DOHH2 (cell line): ENCODE data around the gene PPP1CC.

ENCODE experiments used
- EZH2phosphoT487 ChIP-seq: fragments of 200-600 bp; sonication (generic); IDR thresholded peaks from 2 replicates; pipeline ENCODE4 v1.6.1; 2017; ENCODE audit warnings: borderline replicate concordance, mild to moderate bottlenecking, antibody characterized with exemption, low read length, moderate library complexity, mixed read lengths
- TF ChIP-seq, protein P1 (sequence below): fragments of 200-600 bp; sonication (generic); IDR thresholded peaks from one replicate; pipeline ENCODE4 v1.5.1; 2014; ENCODE audit warnings: antibody characterized with exemption, mild to moderate bottlenecking, low read depth, low read length; ENCODE audit not compliant: poor library complexity, severe bottlenecking

DNA sequence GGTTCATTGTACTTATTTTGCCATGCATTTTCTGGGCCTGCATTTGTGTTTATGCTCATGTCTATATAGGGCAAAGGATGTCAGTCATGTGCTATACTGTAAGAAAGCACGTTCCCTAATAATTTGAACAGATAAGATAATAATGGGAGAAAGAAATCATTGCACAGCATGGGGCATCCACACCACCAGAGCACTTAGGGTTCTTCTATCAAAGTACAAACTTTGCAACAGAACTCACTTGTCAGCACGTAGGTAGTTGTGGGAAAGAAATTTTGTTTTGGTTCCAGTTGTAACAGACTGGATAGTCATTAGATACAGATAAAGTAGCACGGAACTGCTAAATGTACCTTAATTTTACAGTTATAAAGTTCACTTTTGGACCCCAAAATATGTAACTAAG lies 10.1 kb downstream of the PPP1CC start:
- TF ChIP-seq, protein P1, sequence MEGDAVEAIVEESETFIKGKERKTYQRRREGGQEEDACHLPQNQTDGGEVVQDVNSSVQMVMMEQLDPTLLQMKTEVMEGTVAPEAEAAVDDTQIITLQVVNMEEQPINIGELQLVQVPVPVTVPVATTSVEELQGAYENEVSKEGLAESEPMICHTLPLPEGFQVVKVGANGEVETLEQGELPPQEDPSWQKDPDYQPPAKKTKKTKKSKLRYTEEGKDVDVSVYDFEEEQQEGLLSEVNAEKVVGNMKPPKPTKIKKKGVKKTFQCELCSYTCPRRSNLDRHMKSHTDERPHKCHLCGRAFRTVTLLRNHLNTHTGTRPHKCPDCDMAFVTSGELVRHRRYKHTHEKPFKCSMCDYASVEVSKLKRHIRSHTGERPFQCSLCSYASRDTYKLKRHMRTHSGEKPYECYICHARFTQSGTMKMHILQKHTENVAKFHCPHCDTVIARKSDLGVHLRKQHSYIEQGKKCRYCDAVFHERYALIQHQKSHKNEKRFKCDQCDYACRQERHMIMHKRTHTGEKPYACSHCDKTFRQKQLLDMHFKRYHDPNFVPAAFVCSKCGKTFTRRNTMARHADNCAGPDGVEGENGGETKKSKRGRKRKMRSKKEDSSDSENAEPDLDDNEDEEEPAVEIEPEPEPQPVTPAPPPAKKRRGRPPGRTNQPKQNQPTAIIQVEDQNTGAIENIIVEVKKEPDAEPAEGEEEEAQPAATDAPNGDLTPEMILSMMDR = no peak
- TF ChIP-seq EZH2phosphoT487 = no peak
